Osteocyte (in vitro differentiated cells): Measurements from ENCODE around the gene PLD6. TPM values are rescaled to one million over a fixed set of nuclear protein-coding genes. Genes with fewer than 3 reads are reported as not detected.
"Not testable (repeated sequence)": the region's sequence is repeated elsewhere in the genome, so short reads cannot be mapped to it uniquely, and the experiment has no call there.

ENCODE experiments used
- DNase-seq: peaks from one replicate; pipeline ENCODE4 v3.0.0; 2021; ENCODE audit warnings: mixed read lengths; ENCODE audit not compliant: unreplicated experiment; ENCODE audit errors: extremely low spot score
- H3K27ac Mint-ChIP-seq: one replicate; pipeline ENCODE4 v1.8.0; 2021; ENCODE audit warnings: mild to moderate bottlenecking, mixed read lengths; ENCODE audit not compliant: unreplicated experiment
- H3K27me3 Mint-ChIP-seq: one replicate; pipeline ENCODE4 v1.8.0; 2021; ENCODE audit warnings: mixed read lengths; ENCODE audit not compliant: unreplicated experiment
- H3K36me3 Mint-ChIP-seq: one replicate; pipeline ENCODE4 v1.8.0; 2021; ENCODE audit warnings: mixed read lengths; ENCODE audit not compliant: unreplicated experiment
- H3K4me1 Mint-ChIP-seq: one replicate; pipeline ENCODE4 v1.8.0; 2021; ENCODE audit warnings: mixed read lengths; ENCODE audit not compliant: unreplicated experiment
- H3K4me3 Mint-ChIP-seq: one replicate; pipeline ENCODE4 v1.8.0; 2021; ENCODE audit warnings: mild to moderate bottlenecking, moderate library complexity, mixed read lengths; ENCODE audit not compliant: unreplicated experiment
- H3K9me3 Mint-ChIP-seq: one replicate; pipeline ENCODE4 v1.8.0; 2021; ENCODE audit warnings: mixed read lengths; ENCODE audit not compliant: unreplicated experiment
- CTCF ChIP-seq: fragments of 200-600 bp; sonication (generic); IDR thresholded peaks from 2 replicates; pipeline ENCODE4 v1.5.0; 2021; ENCODE audit warnings: antibody characterized with exemption, mild to moderate bottlenecking, moderate library complexity
- long read RNA-seq: library from polyadenylated mRNA; unstranded; transcript quantifications from one replicate; pipeline ENCODE4 v2.0.0, GENCODE V29; 2021
- total RNA-seq: library from RNA; stranded (reverse); gene quantifications from 2 replicates; pipeline ENCODE4 v1.2.1, GENCODE V29; 2021

The PLD6 gene
- 0.81 and 1.3 TPM in 2 replicates for total RNA-seq
- long read RNA-seq: 0 reads

GRCh38 chr17:17206124-17206912 lies at the start of gene PLD6:
PLD6 (minus strand) TSS chr17:17206333; CDS start chr17:17206286, 47 bp downstream.
- no peak for TF ChIP-seq CTCF
- Mint-ChIP-seq H3K9me3 (no peaks in the 10 kb centered on the region), H3K4me3 (no peak within 1 kb of the TSS), H3K27me3 (no peaks in the 10 kb centered on the region), H3K4me1 (peaks cover 27% of the 10 kb centered on the region), H3K36me3 (peaks cover 4% of the 10 kb centered on the region), H3K27ac (no peak within 1 kb of the TSS)
- no peak for DNase-seq

GRCh38 chr17:17255689-17256088 lies 49.6 kb upstream of the PLD6 start:
- DNase-seq, H3K4me1 Mint-ChIP-seq, H3K9me3 Mint-ChIP-seq, H3K27ac Mint-ChIP-seq, H3K27me3 Mint-ChIP-seq, H3K4me3 Mint-ChIP-seq: not testable (repeated sequence)
- peaks cover 44% of the 10 kb centered on the region for H3K36me3 Mint-ChIP-seq

- Mint-ChIP-seq H3K4me1 (no peaks in the 10 kb centered on the region), H3K27ac (no peak overlapping the region), H3K4me3 (no peak overlapping the region), H3K9me3 (no peaks in the 10 kb centered on the region), H3K36me3 (peaks cover 42% of the 10 kb centered on the region), H3K27me3 (no peaks in the 10 kb centered on the region)
- no peak for DNase-seq
- no peak for TF ChIP-seq CTCF
Measured at GRCh38 chr17:17254036-17254435, 47.9 kb upstream of the PLD6 start.

GRCh38 chr17:17253406-17253805 lies 47.3 kb upstream of the PLD6 start:
- H3K36me3 Mint-ChIP-seq: peaks cover 39% of the 10 kb centered on the region

GRCh38 chr17:17252149-17252661 lies 46.1 kb upstream of the PLD6 start:
- Mint-ChIP-seq H3K4me3 (no peak overlapping the region), H3K36me3 (peaks cover 40% of the 10 kb centered on the region), H3K9me3 (no peaks in the 10 kb centered on the region), H3K4me1 (no peaks in the 10 kb centered on the region), H3K27me3 (no peaks in the 10 kb centered on the region), H3K27ac (no peak overlapping the region)
- no peak for TF ChIP-seq CTCF
- no peak for DNase-seq

More at GRCh38 chr17:17253406-17253805, 47.3 kb upstream of the PLD6 start:
- no peaks in the 10 kb centered on the region for H3K9me3 Mint-ChIP-seq
- H3K4me1 Mint-ChIP-seq: no peaks in the 10 kb centered on the region
- no peak overlapping the region for H3K4me3 Mint-ChIP-seq
- no peaks in the 10 kb centered on the region for H3K27me3 Mint-ChIP-seq
- TF ChIP-seq CTCF: no peak
- no peak for DNase-seq
- no peak overlapping the region for H3K27ac Mint-ChIP-seq
